NCI-H1048 (cell line): ENCODE measurements around the gene SASH1.

ENCODE experiments used
- DNase-seq: peaks from one replicate; lab custom pipeline; 2025; lab: John Stamatoyannopoulos, UW

The SASH1 gene

DNA sequence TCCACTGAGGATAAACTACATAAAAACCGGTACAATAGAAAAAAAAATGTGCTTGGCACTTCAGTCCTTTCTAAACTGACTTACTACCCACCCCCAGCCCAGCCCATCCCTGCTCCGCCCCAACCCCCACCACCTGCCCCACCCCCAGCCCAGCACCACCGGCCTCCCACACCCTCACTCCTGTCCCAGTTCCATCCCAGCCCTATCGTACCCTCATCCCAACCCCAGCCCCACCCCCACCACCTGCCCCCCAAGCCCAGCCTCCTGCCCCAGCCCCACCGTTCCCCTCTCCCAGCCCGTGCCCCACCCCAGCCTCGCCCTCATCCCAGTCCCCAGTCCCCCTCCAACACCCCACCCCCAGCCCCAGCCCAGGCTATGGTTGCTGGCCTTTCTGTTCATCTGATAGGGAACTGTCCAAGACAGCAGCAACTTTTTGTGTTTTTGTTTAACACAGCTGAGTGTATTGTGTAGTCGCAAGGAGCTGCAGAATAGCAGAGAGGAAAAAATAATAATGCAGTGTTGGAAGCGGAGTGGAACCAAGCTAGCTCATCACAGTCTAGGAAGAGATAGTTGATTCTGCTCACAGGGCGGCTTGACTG, 61.9 kb downstream of the SASH1 start:
- DNase-seq = no peak

DNA sequence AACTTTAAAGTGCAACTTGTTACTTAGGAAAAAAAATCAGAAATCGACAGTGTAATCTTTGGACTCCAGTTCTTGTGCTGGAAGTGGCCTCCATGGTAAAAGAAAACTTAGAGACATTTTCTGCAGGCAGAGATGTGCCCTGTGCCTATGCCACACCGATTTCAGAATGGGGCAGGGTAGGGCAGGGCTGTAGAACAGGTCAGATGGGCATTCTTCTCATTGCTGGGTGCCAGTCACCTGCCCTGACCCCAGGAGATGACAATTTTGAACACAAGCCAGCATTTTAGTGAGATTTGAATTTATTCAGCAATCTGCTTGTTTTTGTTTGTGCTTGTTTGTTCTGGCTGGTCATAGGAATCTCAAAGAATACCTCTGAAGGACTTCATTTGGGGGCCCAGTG, 63.3 kb downstream of the SASH1 start:
- no peak for DNase-seq

- no peak for DNase-seq
These were observed 64.1 kb downstream of the SASH1 start for GRCh38 chr6:148406579-148407371.

- no peak for DNase-seq
These were observed 64.7 kb downstream of the SASH1 start for GRCh38 chr6:148407372-148407771.

DNA sequence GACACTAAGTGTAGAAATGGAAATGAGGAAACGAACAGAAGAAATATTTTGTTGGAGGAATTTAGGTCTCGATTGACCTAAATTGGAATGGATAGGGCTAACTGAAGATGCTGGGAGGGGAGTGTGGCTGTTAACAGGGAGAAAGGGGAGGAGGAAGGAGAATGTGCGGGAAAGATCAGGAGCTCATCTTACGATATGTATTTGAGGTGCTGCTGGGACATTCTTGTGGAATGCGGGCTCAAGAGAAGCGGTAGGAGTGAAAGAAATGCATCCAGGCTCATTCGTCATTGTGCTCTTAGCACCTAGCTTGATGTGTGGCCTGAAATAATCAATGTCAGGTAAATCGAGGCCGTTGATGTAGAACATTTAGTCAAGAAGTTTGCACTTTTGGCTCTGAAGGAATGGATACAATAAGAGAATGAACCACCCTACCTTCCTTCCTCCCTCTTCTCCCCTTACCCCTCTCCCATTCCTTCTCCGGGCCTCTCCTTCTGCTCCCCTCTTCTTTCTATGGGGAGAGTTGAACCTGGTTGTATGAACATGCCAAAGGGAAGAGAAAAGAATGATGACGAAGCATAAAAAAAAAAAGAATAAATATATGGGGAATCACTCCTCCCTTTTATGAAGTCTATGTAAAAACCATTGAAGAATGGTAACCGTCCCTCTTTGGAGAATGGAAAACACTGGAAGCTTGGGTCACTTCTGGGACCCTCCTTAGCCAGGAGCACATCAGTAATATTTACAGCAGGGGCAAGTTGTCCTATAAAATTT, 70.9 kb downstream of the SASH1 start:
- DNase-seq = no peak

- DNase-seq = no peak
These were observed 71.5 kb downstream of the SASH1 start for GRCh38 chr6:148414092-148414489.

- DNase-seq = no peak
These were observed 72.2 kb downstream of the SASH1 start for GRCh38 chr6:148414836-148415235.

DNA sequence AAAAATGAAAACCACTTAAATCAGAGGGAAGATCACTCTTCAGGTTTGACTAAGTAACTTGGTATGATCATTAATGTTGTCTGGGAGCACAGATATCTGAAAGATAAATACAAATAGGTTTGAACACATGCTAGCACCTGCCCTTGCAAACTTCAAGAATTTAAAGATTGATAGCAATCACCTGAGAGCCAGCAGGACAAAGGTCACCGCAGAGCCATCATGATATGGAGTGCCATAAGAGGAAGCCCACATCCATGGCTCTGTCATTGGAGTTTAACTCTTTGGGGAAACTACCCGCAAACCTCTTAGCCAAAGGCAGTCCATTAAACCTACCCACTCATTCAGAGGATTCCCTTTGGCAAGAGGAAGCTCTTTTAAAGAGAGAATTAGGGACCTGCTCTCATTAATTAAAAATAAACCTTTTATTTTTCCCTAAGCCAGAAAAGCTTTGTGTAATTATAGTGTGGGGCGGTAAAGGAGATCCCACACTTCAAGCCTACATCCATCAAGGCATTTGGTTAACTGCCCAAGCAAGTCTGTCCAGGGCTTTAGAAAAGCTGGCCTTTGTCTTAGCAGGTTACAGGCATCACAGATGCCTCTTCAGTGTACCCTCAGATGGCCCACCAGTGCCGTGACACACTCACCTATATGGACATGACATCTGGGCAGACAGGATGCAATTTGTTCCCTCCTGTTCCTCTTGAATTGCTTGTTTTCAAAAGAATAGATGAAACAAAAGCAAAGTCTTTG, 73.0 kb downstream of the SASH1 start:
- DNase-seq = no peak

DNA sequence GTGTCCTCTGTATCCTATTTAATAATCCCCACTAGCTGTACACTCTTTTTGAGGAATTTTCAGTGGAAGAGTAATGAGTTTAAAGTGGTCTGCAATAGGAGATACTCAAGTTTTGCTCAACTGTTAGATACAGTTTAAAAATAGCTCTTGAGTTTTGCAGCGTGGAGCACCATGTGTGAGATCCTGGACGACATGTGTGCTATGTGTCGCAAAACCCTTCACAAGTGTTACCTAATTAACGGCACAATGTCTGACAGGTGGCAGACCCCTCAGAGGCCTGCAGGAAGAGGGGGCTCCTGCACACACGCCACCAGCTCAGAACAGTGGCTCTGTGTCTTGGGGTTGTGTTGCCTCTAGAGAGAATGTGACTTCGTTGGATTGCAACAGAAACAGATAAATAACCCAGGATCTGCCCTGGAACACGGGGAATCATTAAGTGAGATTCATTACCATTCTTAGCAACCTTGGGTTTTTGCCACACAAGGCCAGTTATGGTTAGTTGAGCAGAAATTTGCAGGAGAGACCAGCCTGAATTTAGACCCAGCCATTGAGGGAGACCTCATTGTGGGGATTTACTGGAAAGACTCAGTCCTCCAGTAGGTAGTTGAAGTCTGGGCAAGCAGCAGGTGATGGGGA, 73.8 kb downstream of the SASH1 start:
- no peak for DNase-seq

DNA sequence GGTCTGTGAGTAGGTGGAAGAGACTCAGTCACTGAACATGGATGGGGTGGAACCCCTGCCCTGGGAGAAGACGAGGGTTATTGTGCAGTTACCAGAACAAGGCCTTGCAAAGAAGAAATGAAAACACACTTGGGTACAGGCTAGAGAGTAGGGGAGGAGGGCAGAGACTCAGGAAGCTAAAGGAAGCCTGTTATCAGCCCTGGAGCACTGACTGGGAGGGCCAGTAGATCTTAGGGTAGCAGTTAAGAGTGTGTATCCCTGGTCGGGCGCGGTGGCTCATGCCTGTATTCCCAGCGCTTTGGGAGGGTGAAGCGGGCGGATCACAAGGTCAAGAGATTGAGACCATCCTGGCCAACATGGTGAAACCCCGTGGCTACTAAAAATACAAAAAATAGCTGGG, 74.4 kb downstream of the SASH1 start:
- DNase-seq = no peak

- no peak for DNase-seq
These were observed 76.8 kb downstream of the SASH1 start for GRCh38 chr6:148419430-148419829.

DNA sequence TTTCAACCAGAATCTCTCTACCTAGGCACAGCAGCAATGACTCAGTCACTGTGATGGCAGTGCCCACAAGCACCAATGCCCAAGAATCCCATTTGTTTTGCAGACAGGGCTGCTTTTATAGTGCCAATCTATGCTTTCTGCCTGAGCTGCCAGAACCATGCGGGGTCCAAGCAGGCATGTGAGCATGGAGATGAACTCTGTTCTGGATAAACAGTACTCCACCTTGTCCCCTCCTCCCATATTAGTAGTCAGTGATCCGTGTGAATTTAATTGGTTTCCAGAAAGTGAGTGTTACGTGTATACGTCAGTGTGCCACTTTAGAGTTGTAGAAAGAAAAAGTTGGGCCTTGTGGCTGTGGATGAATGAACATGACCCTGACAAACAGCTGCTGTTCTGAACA, 79.4 kb downstream of the SASH1 start:
- DNase-seq = no peak

- no peak for DNase-seq
These were observed 80.5 kb downstream of the SASH1 start for GRCh38 chr6:148423133-148423532.

DNA sequence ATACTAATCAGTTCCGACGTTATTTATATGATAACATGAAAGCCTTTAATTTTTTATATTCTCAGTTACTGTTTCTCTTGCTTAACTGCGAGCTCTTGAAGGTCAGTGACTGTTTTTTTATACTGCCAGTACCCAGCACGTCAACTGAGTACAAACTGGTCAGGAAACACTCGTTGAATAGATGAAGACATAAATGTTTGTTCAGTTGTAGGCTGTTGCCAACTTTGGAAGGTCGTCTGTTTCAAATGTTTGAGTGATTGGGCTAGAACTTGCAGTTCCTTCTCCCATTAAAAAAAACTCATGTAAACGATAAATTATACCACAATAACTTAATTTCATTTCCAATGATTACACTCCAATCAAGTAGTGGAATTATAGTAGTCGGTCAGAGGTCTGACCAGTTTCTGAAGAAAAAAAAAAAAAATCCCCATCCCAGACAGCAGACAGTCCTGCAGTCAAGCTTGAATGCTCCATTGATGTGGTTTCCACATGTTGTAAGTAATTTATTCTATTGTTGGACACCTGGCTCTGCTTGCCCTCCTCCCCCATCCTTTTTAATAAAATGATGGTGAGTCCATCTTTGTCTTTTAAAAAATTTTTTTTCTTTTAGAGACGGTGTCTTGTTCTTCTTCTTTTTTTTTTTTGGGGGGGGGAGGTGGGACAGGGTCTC, 81.1 kb downstream of the SASH1 start:
- DNase-seq = no peak

GRCh38 chr6:148425443-148425842, 82.8 kb downstream of the SASH1 start:
- no peak for DNase-seq

DNA sequence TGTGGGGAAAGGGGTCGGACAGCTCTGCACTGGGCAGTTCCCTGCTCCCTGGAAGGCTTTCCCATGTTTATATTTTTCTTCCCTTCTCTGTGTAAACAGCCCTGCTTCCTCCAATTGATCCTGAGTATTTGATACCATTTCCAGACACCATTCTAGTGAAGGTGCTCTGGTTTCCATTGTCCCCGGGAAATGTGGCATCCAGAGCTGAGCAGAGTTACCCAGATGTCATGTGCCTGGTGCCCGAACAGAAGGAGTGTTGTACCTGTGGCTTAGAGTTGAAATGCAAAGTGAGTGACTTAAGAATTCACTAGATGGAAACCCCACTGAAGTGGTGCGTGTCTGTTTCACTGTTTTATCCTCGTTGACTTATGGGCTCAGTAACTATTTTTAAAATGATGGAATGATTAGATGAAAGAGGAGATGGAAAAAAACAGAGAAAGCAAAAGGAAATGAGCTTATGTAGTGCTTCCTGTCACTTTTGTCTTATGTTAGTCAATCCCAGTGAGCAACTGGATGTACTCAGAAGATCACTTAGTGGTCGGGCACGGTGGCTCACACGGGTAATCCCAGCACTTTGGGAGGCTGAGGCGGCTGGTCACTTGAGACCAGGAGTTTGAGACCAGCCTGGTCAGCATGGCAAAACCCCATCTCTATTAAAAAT, 83.8 kb downstream of the SASH1 start:
- DNase-seq = no peak

DNA sequence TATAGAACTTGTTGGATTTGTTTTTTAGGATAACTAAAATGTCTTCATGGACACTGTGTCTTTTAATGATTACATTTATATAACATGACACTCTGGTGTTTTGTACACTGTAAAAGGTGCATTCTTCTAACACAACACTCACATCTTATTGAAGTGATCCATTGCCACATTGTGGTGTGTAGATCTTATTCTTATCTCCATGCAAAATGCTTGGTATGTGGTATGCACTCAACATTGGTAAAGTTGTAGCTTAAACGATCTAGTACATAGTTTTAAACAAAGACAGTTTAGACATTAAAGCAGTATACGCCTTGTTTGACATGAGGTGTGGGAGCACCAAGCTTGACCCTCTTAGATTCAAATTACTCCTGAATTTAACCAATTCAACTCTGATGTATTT, 84.7 kb downstream of the SASH1 start:
- no peak for DNase-seq

DNA sequence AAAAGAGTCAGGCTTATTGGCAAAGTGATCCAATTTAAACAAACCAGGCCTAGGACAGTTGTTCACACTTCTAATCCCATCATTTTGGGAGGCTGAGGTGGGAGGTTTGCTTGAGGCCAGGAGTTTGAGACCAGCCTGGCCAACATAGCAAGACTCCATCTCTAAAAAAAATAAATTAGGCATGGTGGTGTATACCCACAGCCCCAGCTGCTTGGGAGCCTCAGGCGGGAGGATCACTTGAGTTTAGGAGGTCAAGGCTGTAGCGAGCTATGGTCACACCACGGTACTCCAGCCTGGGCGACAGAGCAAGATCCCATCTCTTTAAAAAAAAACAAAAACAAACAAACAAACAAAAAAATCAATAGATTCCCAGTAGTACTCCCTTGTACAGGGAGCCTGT, 86.8 kb downstream of the SASH1 start:
- no peak for DNase-seq

GRCh38 chr6:148430897-148431296, 88.3 kb downstream of the SASH1 start:
- no peak for DNase-seq

DNA sequence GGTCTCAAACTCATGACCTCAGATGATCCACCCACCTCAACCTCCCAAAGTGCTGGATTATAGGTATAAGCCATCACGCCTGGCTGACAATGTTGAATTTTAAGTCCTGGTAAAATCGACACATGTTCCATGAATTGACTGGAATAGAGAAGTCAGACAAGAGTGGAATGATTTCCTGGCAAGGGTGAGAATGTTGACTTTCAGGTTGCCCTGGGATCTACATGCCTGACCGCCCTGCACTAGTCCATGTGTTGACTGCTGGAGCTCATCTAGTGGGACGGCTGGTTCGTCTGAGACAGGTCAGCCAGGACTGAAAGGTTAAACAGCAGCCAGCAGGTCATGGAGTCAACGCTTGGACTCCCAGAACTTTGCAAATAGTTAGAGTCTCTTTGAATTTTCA, 88.8 kb downstream of the SASH1 start:
- no peak for DNase-seq

DNA sequence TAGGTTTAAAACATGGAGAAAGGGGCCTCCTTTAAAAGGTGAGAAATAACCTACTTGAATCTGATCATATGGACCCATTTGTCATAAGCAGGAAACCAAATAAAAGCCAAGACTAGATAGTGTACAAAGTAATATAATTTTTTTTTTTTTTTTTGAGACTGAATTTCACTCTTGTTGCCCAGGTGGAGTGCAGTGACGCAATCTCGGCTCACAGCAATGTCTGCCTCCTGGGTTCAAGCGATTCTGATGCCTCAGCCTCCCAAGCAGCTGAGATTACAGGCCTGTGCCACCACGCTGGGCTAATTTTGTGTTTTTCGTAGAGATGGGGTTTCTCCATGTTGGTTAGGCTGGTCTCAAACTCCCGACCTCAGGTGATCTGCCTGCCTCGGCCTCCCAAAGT, 89.2 kb downstream of the SASH1 start:
- no peak for DNase-seq
